Measurements from ENCODE around the gene HSPH1. TPM values are rescaled to one million over a fixed set of nuclear protein-coding genes. Genes with fewer than 3 reads are reported as not detected.

HSPH1 gene
- total RNA-seq, 4 donors from 2014 or later, result 23.0 to 57.7 (median 30.6) TPM

DNA sequence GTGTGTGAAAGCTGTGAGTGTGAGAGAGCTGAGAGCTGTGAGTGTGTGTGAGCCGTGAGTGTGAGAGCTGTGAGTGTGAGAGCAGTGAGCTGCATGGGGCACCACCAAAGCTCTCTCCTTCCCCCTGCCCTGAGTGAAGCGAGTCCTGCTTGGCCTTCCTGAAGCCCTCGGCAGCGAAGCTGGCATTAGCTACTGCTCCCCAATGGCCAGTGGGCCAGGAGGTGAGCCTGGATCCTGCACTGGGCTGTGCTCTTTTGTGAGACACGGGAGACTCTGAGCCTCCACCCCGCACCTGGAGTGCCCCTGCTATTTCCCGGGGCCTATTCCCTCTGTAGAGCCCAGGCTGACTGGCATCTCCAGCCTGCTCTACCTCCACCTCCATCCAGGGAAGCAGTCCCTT is 51.5 kb downstream of the HSPH1 start:
- in situ Hi-C loops (cut with MboI; ENCODE audit: low sequenced_read_pairs in 4 of 4), result no loop called here
- Histone ChIP-seq H3K9me3 (no peaks in the 10 kb centered on the region), H3K4me3 (no peak overlapping the region), H3K4me1 (no peaks in the 10 kb centered on the region), H3K27ac (no peak overlapping the region), H3K36me3 (no peaks in the 10 kb centered on the region), H3K27me3 (no peaks in the 10 kb centered on the region)
- no peak for DNase-seq
- intact Hi-C loops (cut with DNase I; ENCODE audit: low total_unique reads), result no loop called here
- no peak for ATAC-seq
- TF ChIP-seq, protein P1, sequence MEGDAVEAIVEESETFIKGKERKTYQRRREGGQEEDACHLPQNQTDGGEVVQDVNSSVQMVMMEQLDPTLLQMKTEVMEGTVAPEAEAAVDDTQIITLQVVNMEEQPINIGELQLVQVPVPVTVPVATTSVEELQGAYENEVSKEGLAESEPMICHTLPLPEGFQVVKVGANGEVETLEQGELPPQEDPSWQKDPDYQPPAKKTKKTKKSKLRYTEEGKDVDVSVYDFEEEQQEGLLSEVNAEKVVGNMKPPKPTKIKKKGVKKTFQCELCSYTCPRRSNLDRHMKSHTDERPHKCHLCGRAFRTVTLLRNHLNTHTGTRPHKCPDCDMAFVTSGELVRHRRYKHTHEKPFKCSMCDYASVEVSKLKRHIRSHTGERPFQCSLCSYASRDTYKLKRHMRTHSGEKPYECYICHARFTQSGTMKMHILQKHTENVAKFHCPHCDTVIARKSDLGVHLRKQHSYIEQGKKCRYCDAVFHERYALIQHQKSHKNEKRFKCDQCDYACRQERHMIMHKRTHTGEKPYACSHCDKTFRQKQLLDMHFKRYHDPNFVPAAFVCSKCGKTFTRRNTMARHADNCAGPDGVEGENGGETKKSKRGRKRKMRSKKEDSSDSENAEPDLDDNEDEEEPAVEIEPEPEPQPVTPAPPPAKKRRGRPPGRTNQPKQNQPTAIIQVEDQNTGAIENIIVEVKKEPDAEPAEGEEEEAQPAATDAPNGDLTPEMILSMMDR (IDR thresholded peaks at IDR 0.05 in 4 of 5, conservative IDR thresholded peaks at IDR 0.05 in 1 of 5), result no peak
- TF ChIP-seq POLR2A (IDR thresholded peaks at IDR 0.05), result no peak

DNA sequence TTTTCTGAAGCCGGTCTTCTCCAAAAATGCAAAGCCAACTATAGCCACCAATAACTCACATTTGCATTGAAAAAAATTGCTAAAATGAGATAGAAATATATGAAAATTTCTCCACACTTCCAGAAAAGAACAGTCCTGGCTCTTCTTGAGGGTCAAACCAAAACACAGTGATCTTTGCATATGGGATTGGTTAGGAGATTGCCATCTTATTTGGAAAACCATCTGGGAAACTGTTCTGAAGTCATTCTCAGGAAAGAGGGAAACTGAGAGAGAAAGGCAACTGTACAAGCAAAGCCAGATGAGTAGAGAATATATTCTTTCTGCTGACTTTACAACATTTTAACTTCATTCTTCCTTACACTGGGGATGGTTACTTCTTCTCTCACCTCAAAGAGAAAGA is 54.6 kb downstream of the HSPH1 start:
- H3K4me1 ChIP-seq, result no peaks in the 10 kb centered on the region
- ATAC-seq, result no peak

DNA sequence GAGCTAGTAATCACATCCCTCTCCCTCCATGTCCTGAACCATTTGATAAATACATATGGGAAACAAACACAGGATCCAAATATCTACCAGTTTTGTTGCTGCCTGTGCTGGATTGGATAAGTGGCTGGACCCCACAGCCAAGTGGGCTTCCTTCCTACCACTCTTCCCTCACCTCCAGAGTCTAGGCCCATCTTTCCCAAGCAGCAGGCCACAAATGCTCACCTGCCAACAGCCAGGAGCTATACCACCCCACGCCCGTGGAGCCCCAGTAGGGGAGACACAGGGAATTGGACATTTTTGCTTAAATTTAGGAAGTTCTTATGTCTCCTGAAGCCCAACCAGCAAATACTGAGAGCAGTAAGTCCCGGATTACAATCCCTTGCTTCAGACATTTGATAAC is 55.8 kb downstream of the HSPH1 start:
- no peak for DNase-seq
- intact Hi-C loops (cut with DNase I; ENCODE audit: low total_unique reads), result no loop called here
- in situ Hi-C loops (cut with MboI; ENCODE audit: low sequenced_read_pairs in 4 of 4), result no loop called here
- no peak for ATAC-seq
- Histone ChIP-seq H3K4me1 (no peaks in the 10 kb centered on the region), H3K4me3 (no peak overlapping the region), H3K9me3 (no peaks in the 10 kb centered on the region), H3K27me3 (no peaks in the 10 kb centered on the region), H3K36me3 (no peaks in the 10 kb centered on the region), H3K27ac (no peak overlapping the region)
- TF ChIP-seq POLR2A (IDR thresholded peaks at IDR 0.05), result no peak
- TF ChIP-seq, protein P1 (IDR thresholded peaks at IDR 0.05 in 4 of 5, conservative IDR thresholded peaks at IDR 0.05 in 1 of 5), result no peak

More for the DNA sequence above, 54.6 kb downstream of the HSPH1 start:
- in situ Hi-C loops (cut with MboI; ENCODE audit: low sequenced_read_pairs in 4 of 4), result no loop called here
- no peak for TF ChIP-seq POLR2A (IDR thresholded peaks at IDR 0.05)
- TF ChIP-seq, protein P1 (IDR thresholded peaks at IDR 0.05 in 4 of 5, conservative IDR thresholded peaks at IDR 0.05 in 1 of 5), result no peak
- no peak overlapping the region for H3K4me3 ChIP-seq
- H3K9me3 ChIP-seq, result no peaks in the 10 kb centered on the region
- intact Hi-C loops (cut with DNase I; ENCODE audit: low total_unique reads), result no loop called here
- no peaks in the 10 kb centered on the region for H3K27me3 ChIP-seq
- no peak for DNase-seq
- H3K27ac ChIP-seq, result no peak overlapping the region
- H3K36me3 ChIP-seq, result no peaks in the 10 kb centered on the region

DNA sequence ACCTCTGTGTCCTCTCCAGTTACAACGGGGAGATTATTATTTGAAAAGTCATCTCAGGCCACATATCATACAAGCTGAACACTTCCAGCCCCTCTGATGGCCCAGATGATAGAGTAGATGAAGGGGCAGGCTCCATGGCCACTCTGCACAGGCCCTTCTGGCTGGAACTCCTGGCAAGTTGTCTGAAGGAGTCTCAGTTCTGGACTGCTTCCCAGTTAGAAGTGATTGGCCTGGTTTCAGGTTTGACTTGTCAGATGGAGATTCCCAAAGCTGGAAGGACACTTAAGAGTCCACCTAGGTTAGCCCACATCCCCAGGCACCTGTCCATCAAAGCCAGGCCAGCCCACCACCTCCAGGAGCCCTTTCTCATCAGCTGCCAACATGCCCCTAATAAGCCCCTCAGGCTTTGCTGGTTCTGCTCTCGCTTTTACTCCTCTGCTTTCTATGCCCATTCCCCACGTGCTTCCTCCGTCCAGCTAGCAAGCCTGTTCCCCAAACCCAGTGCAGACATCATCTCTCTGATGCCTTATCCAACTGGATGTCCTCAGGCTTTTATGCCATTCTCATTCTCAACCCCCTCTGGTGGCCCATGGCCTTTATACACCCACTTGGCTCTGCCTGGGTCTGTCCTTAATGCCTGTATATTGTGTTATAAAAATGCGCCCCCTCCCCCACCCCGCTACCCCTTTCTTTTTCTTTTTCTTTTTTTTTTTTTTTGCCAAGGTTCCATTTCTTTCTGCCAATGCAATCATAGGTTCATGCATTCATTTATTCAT is 56.5 kb downstream of the HSPH1 start:
- no peak overlapping the region for H3K27ac ChIP-seq
- H3K4me3 ChIP-seq, result no peak overlapping the region
- no peaks in the 10 kb centered on the region for H3K27me3 ChIP-seq
- no peaks in the 10 kb centered on the region for H3K36me3 ChIP-seq
- intact Hi-C loops (cut with DNase I; ENCODE audit: low total_unique reads), result no loop called here
- TF ChIP-seq, protein P1 (IDR thresholded peaks at IDR 0.05 in 4 of 5, conservative IDR thresholded peaks at IDR 0.05 in 1 of 5), result no peak
- TF ChIP-seq POLR2A (IDR thresholded peaks at IDR 0.05), result no peak
- peak in 1 of 2 donors; percentile 14 for ATAC-seq
- no peak for DNase-seq
- H3K4me1 ChIP-seq, result no peaks in the 10 kb centered on the region
- in situ Hi-C loops (cut with MboI; ENCODE audit: low sequenced_read_pairs in 4 of 4), result no loop called here
- no peaks in the 10 kb centered on the region for H3K9me3 ChIP-seq
